H9 (cell line): Measurements from ENCODE around the gene LXN. TPM values are rescaled to one million over a fixed set of nuclear protein-coding genes. Genes with fewer than 3 reads are reported as not detected.

Experiments used
- DNase-seq: peaks from one replicate; pipeline ENCODE4 v3.0.0-alpha.2; 2017
- H2AFZ ChIP-seq: one replicate; pipeline ENCODE4 v1.6.1; 2013; ENCODE audit warnings: mild to moderate bottlenecking, low read length, control low read depth, moderate library complexity
- H2AK5ac ChIP-seq: 2 replicates; pipeline ENCODE4 v1.6.1; 2013; ENCODE audit warnings: low read length, control low read depth, mixed read lengths; ENCODE audit not compliant: insufficient read length
- H2BK120ac ChIP-seq: one replicate; pipeline ENCODE4 v1.6.1; 2013; ENCODE audit warnings: low read depth, mild to moderate bottlenecking, low read length, control low read depth, inconsistent platforms; ENCODE audit not compliant: poor library complexity, severe bottlenecking
- H2BK12ac ChIP-seq: 2 replicates; pipeline ENCODE4 v1.6.1; 2013; ENCODE audit warnings: low read length, control low read depth, mixed read lengths, low read depth; ENCODE audit not compliant: insufficient read length
- H2BK15ac ChIP-seq: 2 replicates; pipeline ENCODE4 v1.6.1; 2013; ENCODE audit warnings: low read depth, low read length, control low read depth
- H2BK20ac ChIP-seq: one replicate; pipeline ENCODE4 v1.6.1; 2013; ENCODE audit warnings: low read depth, mild to moderate bottlenecking, low read length, control low read depth, inconsistent platforms; ENCODE audit not compliant: poor library complexity, severe bottlenecking
- H2BK5ac ChIP-seq: 2 replicates; pipeline ENCODE4 v1.6.1; 2013; ENCODE audit warnings: low read length, control low read depth, mixed read lengths; ENCODE audit not compliant: insufficient read length
- H3K14ac ChIP-seq: 2 replicates; pipeline ENCODE4 v1.6.1; 2013; ENCODE audit warnings: low read length, control low read depth; ENCODE audit not compliant: insufficient read depth
- H3K18ac ChIP-seq: 2 replicates; pipeline ENCODE4 v1.6.1; 2013; ENCODE audit warnings: low read depth, mild to moderate bottlenecking, mixed read lengths, low read length, control low read depth; ENCODE audit not compliant: insufficient read length
- H3K23ac ChIP-seq: 2 replicates; pipeline ENCODE4 v1.6.1; 2013; ENCODE audit warnings: low read length, control low read depth, mixed read lengths, low read depth; ENCODE audit not compliant: insufficient read length
- H3K23me2 ChIP-seq: 2 replicates; pipeline ENCODE4 v1.6.1; 2013; ENCODE audit warnings: low read depth, mild to moderate bottlenecking, mixed read lengths, low read length, control low read depth; ENCODE audit not compliant: insufficient read length, poor library complexity, severe bottlenecking
- H3K27ac ChIP-seq: 2 replicates; pipeline ENCODE4 v1.5.1; 2013; ENCODE audit warnings: low read length, control low read depth, mixed read lengths, low read depth; ENCODE audit not compliant: insufficient read length
- H3K27me3 ChIP-seq: 2 replicates; pipeline ENCODE4 v1.6.1; 2013; ENCODE audit warnings: low read length, control low read depth, inconsistent platforms; ENCODE audit not compliant: insufficient read depth
- H3K4ac ChIP-seq: 2 replicates; pipeline ENCODE4 v1.6.1; 2013; ENCODE audit warnings: low read depth, mild to moderate bottlenecking, control low read depth, inconsistent platforms, low read length, moderate library complexity
- H3K4me1 ChIP-seq: 2 replicates; pipeline ENCODE4 v1.6.1; 2013; ENCODE audit warnings: low read length, control low read depth, inconsistent platforms; ENCODE audit not compliant: insufficient read depth
- H3K4me2 ChIP-seq: 2 replicates; pipeline ENCODE4 v1.6.1; 2013; ENCODE audit warnings: low read length, control low read depth, mixed read lengths; ENCODE audit not compliant: insufficient read length, insufficient read depth
- H3K56ac ChIP-seq: 2 replicates; pipeline ENCODE4 v1.6.1; 2013; ENCODE audit warnings: low read depth, mild to moderate bottlenecking, mixed read lengths, low read length, control low read depth; ENCODE audit not compliant: insufficient read length
- H3K79me1 ChIP-seq: 2 replicates; pipeline ENCODE4 v1.6.1; 2013; ENCODE audit warnings: low read depth, mild to moderate bottlenecking, moderate library complexity, low read length, control low read depth, inconsistent platforms; ENCODE audit not compliant: insufficient read depth, poor library complexity, severe bottlenecking
- H3K79me2 ChIP-seq: 2 replicates; pipeline ENCODE4 v1.6.1; 2013; ENCODE audit warnings: low read length, control low read depth, inconsistent platforms; ENCODE audit not compliant: insufficient read depth
- H3K9ac ChIP-seq: 2 replicates; pipeline ENCODE4 v1.6.1; 2013; ENCODE audit warnings: low read length, control low read depth, mixed read lengths; ENCODE audit not compliant: insufficient read length; ENCODE audit errors: extremely low read depth
- H3K9me3 ChIP-seq: one replicate; pipeline ENCODE4 v1.6.1; 2013; ENCODE audit warnings: low read depth, low read length, inconsistent platforms; ENCODE audit not compliant: control insufficient read depth
- H3T11ph ChIP-seq: one replicate; pipeline ENCODE4 v1.6.1; 2013; ENCODE audit warnings: mild to moderate bottlenecking, low read length, control low read depth, inconsistent platforms
- H4K20me1 ChIP-seq: one replicate; pipeline ENCODE4 v1.6.1; 2013; ENCODE audit not compliant: control insufficient read depth, insufficient read length, insufficient read depth
- H4K5ac ChIP-seq: 2 replicates; pipeline ENCODE4 v1.6.1; 2013; ENCODE audit warnings: low read depth, mild to moderate bottlenecking, mixed read lengths, low read length, control low read depth; ENCODE audit not compliant: insufficient read length
- H4K8ac ChIP-seq: replicated peaks from 2 replicates; pipeline ENCODE4 v1.6.1; 2013; ENCODE audit warnings: low read length, control low read depth, mixed read lengths, low read depth; ENCODE audit not compliant: insufficient read length
- H4K91ac ChIP-seq: 2 replicates; pipeline ENCODE4 v1.6.1; 2013; ENCODE audit warnings: low read depth, mild to moderate bottlenecking, moderate library complexity, mixed read lengths, low read length, control low read depth; ENCODE audit not compliant: insufficient read length
- H3K27ac Mint-ChIP-seq, 3 experiments: 2 replicates in 2 of 3; 3 replicates in 1 of 3; pipeline ENCODE4 v1.8.0; 2020 to 2021; ENCODE audit warnings: mixed read lengths in 3 of 3, mild to moderate bottlenecking in 1 of 3, moderate library complexity in 1 of 3
- H3K27me3 Mint-ChIP-seq: 2 replicates; pipeline ENCODE4 v1.8.0; 2021; ENCODE audit warnings: low read depth, mild to moderate bottlenecking, moderate library complexity, mixed read lengths
- H3K36me3 Mint-ChIP-seq, 3 experiments: 2 replicates in 2 of 3; 3 replicates in 1 of 3; pipeline ENCODE4 v1.8.0; 2020 to 2021; ENCODE audit warnings: low read depth in 3 of 3, mixed read lengths in 3 of 3; ENCODE audit not compliant: insufficient read depth in 1 of 3
- H3K4me1 Mint-ChIP-seq, 2 experiments: 2 replicates each; pipeline ENCODE4 v1.8.0; 2020; ENCODE audit warnings: mixed read lengths in 2 of 2
- H3K4me3 Mint-ChIP-seq, 2 experiments: 2 replicates in 1 of 2; 3 replicates in 1 of 2; pipeline ENCODE4 v1.8.0; 2020 to 2021; ENCODE audit warnings: mild to moderate bottlenecking in 2 of 2, mixed read lengths in 2 of 2, moderate library complexity in 1 of 2
- H3K9me3 Mint-ChIP-seq, 2 experiments: 2 replicates in 1 of 2; 3 replicates in 1 of 2; pipeline ENCODE4 v1.8.0; 2020; ENCODE audit warnings: mild to moderate bottlenecking in 2 of 2, mixed read lengths in 2 of 2, moderate library complexity in 1 of 2
- WGBS: extraction: QIAGEN DNeasy Blood & Tissue Kit; methylation state at CpG from one replicate; pipeline ENCODE4 v1.1.7; 2013; ENCODE audit warnings: missing lambda C conversion rate, low lambda C conversion rate, mixed read lengths; ENCODE audit not compliant: insufficient read length; ENCODE audit errors: extremely low coverage; 5-methylcytosine and 5-hydroxymethylcytosine counted together
- total RNA-seq: library from RNA; stranded (reverse); gene quantifications from 2 replicates; pipeline ENCODE4 v1.2.1, GENCODE V29; 2021
- TF ChIP-seq, protein P1 (sequence below): fragments of 200-600 bp; sonication (generic); conservative IDR thresholded peaks from 3 replicates; pipeline ENCODE4 v1.8.0; 2021; ENCODE audit warnings: antibody characterized with exemption, mild to moderate bottlenecking

Gene LXN
- total RNA-seq, 1 experiment from 2014 or later, result 6.7 TPM

DNA sequence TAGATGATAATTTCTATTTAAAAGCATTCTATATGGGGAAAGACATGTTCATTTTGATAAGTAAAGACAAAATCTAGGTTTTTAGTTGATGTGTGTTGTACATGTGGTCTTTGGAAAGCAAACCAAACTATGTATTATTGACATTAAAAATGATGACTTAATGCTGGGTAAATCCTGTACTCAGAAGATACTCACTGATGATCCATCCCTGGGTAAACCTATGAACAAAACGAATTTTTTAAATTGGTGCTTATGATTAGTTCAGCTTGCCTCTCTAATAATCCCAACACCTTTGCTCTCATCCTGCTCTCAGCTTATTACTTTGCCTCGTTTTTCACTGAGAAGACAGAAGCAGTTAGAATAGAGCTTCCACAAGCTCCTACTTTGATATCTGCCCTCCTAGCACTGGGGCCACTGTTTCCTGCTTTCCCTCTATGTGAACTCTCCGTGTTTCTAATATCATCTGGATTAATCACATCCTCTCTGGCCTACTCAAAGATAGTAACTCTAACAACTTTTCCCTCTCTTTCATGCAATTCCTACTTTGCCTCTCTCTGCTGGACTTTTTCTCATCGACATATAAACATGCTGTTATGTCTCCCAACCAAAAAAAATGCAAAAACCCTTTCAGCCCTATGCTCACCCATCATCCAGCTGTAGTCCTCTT is 30.5 kb upstream of the LXN start:
- no peak for DNase-seq

More for the DNA sequence above, 30.5 kb upstream of the LXN start:
- Histone ChIP-seq H2BK5ac (no peak overlapping the region), H3K18ac (no peak overlapping the region), H2BK15ac (no peak overlapping the region), H3K9me3 (no peaks in the 10 kb centered on the region), H2BK12ac (no peak overlapping the region), H3K79me1 (no peaks in the 10 kb centered on the region), H3K79me2 (no peaks in the 10 kb centered on the region), H4K91ac (no peak overlapping the region), H3K23me2 (no peaks in the 10 kb centered on the region), H3K9ac (no peak overlapping the region), H2AFZ (no peak overlapping the region), H3K4me2 (no peak overlapping the region), H3K4me1 (no peaks in the 10 kb centered on the region), H3K23ac (no peak overlapping the region), H2AK5ac (no peak overlapping the region), H4K8ac (no peak overlapping the region), H3K27me3 (no peaks in the 10 kb centered on the region), H3K4ac (no peak overlapping the region), H4K20me1 (no peaks in the 10 kb centered on the region), H3K27ac (no peak overlapping the region), H2BK120ac (no peak overlapping the region), H3K56ac (no peak overlapping the region), H3T11ph (no peak overlapping the region), H3K14ac (no peak overlapping the region), H2BK20ac (no peak overlapping the region), H4K5ac (no peak overlapping the region)
- peaks cover 0 to 2% (median 2%) of the 10 kb centered on the region in 3 experiments; a peak in 2 of 7 replicates for H3K36me3 Mint-ChIP-seq
- H3K4me3 Mint-ChIP-seq, result no peak overlapping the region
- H3K9me3 Mint-ChIP-seq, result no peaks in the 10 kb centered on the region
- H3K27me3 Mint-ChIP-seq, result no peaks in the 10 kb centered on the region
- no CpG with 5 or more reads among the region's 4 CpGs for WGBS
- no peak overlapping the region for H3K27ac Mint-ChIP-seq
- TF ChIP-seq, protein P1, sequence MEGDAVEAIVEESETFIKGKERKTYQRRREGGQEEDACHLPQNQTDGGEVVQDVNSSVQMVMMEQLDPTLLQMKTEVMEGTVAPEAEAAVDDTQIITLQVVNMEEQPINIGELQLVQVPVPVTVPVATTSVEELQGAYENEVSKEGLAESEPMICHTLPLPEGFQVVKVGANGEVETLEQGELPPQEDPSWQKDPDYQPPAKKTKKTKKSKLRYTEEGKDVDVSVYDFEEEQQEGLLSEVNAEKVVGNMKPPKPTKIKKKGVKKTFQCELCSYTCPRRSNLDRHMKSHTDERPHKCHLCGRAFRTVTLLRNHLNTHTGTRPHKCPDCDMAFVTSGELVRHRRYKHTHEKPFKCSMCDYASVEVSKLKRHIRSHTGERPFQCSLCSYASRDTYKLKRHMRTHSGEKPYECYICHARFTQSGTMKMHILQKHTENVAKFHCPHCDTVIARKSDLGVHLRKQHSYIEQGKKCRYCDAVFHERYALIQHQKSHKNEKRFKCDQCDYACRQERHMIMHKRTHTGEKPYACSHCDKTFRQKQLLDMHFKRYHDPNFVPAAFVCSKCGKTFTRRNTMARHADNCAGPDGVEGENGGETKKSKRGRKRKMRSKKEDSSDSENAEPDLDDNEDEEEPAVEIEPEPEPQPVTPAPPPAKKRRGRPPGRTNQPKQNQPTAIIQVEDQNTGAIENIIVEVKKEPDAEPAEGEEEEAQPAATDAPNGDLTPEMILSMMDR, result no peak
- no peaks in the 10 kb centered on the region for H3K4me1 Mint-ChIP-seq
